HepG2 (cell line): Measurements from ENCODE around the gene IDS. TPM values are rescaled to one million over a fixed set of nuclear protein-coding genes. Genes with fewer than 3 reads are reported as not detected.
A peak's percentile ranks its signal among the peaks of the same experiment; 100 is the strongest.
"Not testable (repeated sequence)": the region's sequence is repeated elsewhere in the genome, so short reads cannot be mapped to it uniquely, and the experiment has no call there.

Source experiments
- ATAC-seq: fragments of 200-7000 bp; cut with Tn5 transposase; 3 replicates; pipeline ENCODE4 v1.9.1; 2020; ENCODE audit warnings: mild to moderate bottlenecking, moderate library complexity
- BruUV-seq: library from RNA; stranded (reverse); fragments of 400-500 nt; replicated peaks from 2 replicates; lab custom pipeline; 2021; lab: Mats Ljungman, UMichigan
- CTCF ChIA-PET: fragments of 300-600 bp; formaldehyde crosslinking; extraction: SDS; loops from one replicate; lab custom pipeline; 2021; ENCODE audit warnings: low total read pairs, inconsistent platforms, low intra/inter-chr PET ratio; lab: Yijun Ruan, JAX
- POLR2A ChIA-PET: fragments of 350-600 bp; sonication (Branson Sonifier 250); formaldehyde crosslinking; loops from one replicate; lab custom pipeline; 2020; ENCODE audit warnings: antibody characterized with exemption, inconsistent platforms; lab: Yijun Ruan, JAX
- DNase-seq: peaks from one replicate; pipeline ENCODE4 v3.0.0-alpha.2; 2015; ENCODE audit warnings: low spot score
- FAIRE-seq: peaks from 3 replicates; lab custom pipeline; 2011; peaks lifted over from hg19 to GRCh38; lab: Jason Lieb, UNC
- H2AFZ ChIP-seq: one replicate; pipeline ENCODE4 v1.6.1; 2011; ENCODE audit warnings: low read length, inconsistent platforms
- H3K27ac ChIP-seq: fragments of 300-600 bp; 3 replicates; pipeline ENCODE4 v1.8.0; 2011; ENCODE audit warnings: mixed run types, mild to moderate bottlenecking, mixed read lengths, low read length, inconsistent platforms; ENCODE audit not compliant: insufficient read depth; ENCODE audit errors: extremely low read length
- H3K27me3 ChIP-seq, 2 experiments: fragments of 200-600 bp in 1 of 2; 2 replicates in 1 of 2; 3 replicates in 1 of 2; pipeline versions ENCODE4 v1.6.0 to v1.8.0; 2011; ENCODE audit warnings: low read length in 2 of 2, mild to moderate bottlenecking in 2 of 2, moderate library complexity in 2 of 2, inconsistent platforms in 1 of 2; ENCODE audit not compliant: insufficient read depth in 2 of 2, control insufficient read depth in 1 of 2
- H3K36me3 ChIP-seq, 2 experiments: fragments of 200-600 bp in 1 of 2; replicated peaks in 1 of 2; 2 replicates in 1 of 2; 3 replicates in 1 of 2; pipeline versions ENCODE4 v1.5.1 to v1.8.0; 2011; ENCODE audit warnings: low read length in 2 of 2, inconsistent platforms in 1 of 2; ENCODE audit not compliant: insufficient read depth in 2 of 2, control insufficient read depth in 1 of 2
- H3K4me1 ChIP-seq: 2 replicates; pipeline ENCODE4 v1.5.1; 2012; ENCODE audit warnings: low read length, inconsistent platforms; ENCODE audit not compliant: insufficient read depth
- H3K4me2 ChIP-seq: 2 replicates; pipeline ENCODE4 v1.6.0; 2011; ENCODE audit warnings: low read depth, low read length, inconsistent platforms
- H3K4me3 ChIP-seq, 3 experiments: fragments of 200-600 bp in 1 of 3; sonication (generic), shearing (Covaris generic) in 1 of 3; replicated peaks in 1 of 3; 2 replicates each; pipeline ENCODE4 v1.5.1; 2011 to 2016; ENCODE audit warnings: low read length in 3 of 3, inconsistent platforms in 2 of 3, low read depth in 2 of 3, mild to moderate bottlenecking in 2 of 3, control low read depth in 1 of 3, mixed read lengths in 1 of 3; ENCODE audit not compliant: insufficient read depth in 1 of 3
- H3K79me2 ChIP-seq: one replicate; pipeline ENCODE4 v1.6.1; 2011; ENCODE audit warnings: low read length, inconsistent platforms; ENCODE audit not compliant: insufficient read depth
- H3K9ac ChIP-seq: 2 replicates; pipeline ENCODE4 v1.6.0; 2011; ENCODE audit warnings: mild to moderate bottlenecking, low read depth, low read length, inconsistent platforms; ENCODE audit not compliant: insufficient read depth
- H3K9me3 ChIP-seq: 2 replicates; pipeline ENCODE4 v1.5.1; 2012; ENCODE audit warnings: mild to moderate bottlenecking, low read length
- H4K20me1 ChIP-seq: 2 replicates; pipeline ENCODE4 v1.6.0; 2011; ENCODE audit warnings: inconsistent platforms, mild to moderate bottlenecking, low read length, moderate library complexity; ENCODE audit not compliant: insufficient read depth
- SSRP1 ChIP-seq: IDR thresholded peaks from 2 replicates; pipeline ENCODE4 v1.6.1; 2016; ENCODE audit warnings: control low read depth
- WGBS: methylation state at CpG from one replicate; pipeline ENCODE4 v1.1.6; 2017; ENCODE audit warnings: low lambda C conversion rate; 5-methylcytosine and 5-hydroxymethylcytosine counted together
- in situ Hi-C: cut with HindIII; loops from 2 replicates; pipeline ENCODE4 v1.10.0; 2017; ENCODE audit warnings: low pct_unique_long_range_greater_than_20kb; ENCODE audit not compliant: extremely low pct_ligation_motif_present
- intact Hi-C: fragments of 100-400 bp; cut with micrococcal nuclease; formaldehyde crosslinking; loops from one replicate; pipeline ENCODE4 v1.10.0; 2022; ENCODE audit not compliant: unreplicated experiment
- polyA plus RNA-seq, 8 experiments: library from polyadenylated mRNA; depleted of rRNA in 3 of 8; stranded (reverse) in 7 of 8; unstranded in 1 of 8; fragments of >200 nt; fragmentation: Illumina TruSeq in 4 of 8; extraction: Trizol in 4 of 8; gene quantifications; 2 replicates each; pipeline versions ENCODE4 v1.2.1 to v1.2.3, GENCODE V29; 2011 to 2016; ENCODE audit warnings: low read depth in 4 of 8, missing spikeins in 1 of 8, mixed read lengths in 1 of 8; ENCODE audit not compliant: insufficient read depth in 1 of 8
- total RNA-seq, 5 experiments: library from RNA; depleted of rRNA; stranded (reverse); fragments of >200 nt; fragmentation: Illumina TruSeq; extraction: Trizol; gene quantifications; 2 replicates each; pipeline ENCODE4 v1.2.3, GENCODE V29; 2016; ENCODE audit warnings: low read depth in 1 of 5
- TF ChIP-seq, protein P1 (sequence below): sonication (generic); formaldehyde crosslinking; IDR thresholded peaks from 2 replicates; pipeline ENCODE4 v1.4.0; 2020; ENCODE audit warnings: missing genetic modification reagents
- TF ChIP-seq, protein P2 (sequence below): sonication (generic); formaldehyde crosslinking; IDR thresholded peaks from 2 replicates; pipeline ENCODE4 v1.5.0; 2020; ENCODE audit warnings: missing genetic modification reagents

IDS gene
- total and polyA plus RNA-seq, 2 of the 13 experiments (the other 11 are each of a cell fraction or from before 2014, with no cell fraction given), result 2.2 to 11.9 TPM

DNA sequence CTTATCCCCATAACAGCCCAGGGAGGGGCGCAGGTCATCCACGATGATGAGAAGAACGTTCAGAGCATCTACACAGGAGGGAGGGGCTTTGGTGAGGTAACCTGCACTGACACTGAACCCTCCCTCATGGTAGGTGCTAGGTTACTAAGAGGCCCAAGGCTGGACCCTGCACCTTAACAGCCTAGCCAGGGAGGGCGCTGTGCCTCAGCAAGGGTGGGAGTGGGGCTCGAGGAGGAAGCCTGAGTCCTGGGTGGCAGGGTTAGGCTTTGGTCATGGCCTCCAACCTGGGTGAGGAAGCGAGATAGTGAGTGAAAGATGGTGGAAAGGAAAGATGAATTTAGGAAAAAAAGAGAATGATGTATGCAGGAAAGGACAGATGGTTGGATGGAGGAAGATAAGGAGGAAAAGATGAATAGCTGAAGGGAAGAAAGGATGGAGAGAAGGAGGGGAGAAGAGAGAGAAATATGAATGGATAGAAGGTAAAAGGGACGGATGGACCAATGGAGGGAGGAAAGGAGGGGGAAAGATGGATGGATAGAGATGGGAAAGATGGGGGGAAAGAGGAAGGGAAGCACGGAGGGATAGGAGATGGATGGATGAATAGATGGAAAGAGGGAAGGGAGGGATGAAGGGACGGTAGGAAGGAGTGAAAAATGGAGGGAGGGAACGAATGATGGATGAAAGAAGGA lies 736 bp downstream of the IDS start:
- in situ Hi-C loops (no loop called here), intact Hi-C loops (no loop called here)
- peaks cover 16% of the 10 kb centered on the region for H3K4me1 ChIP-seq
- H3K9me3 ChIP-seq, result no peaks in the 10 kb centered on the region
- no peaks in the 10 kb centered on the region for H3K79me2 ChIP-seq
- H3K4me2 ChIP-seq, result peak overlapping the region; percentile 78
- TF ChIP-seq, protein P1, sequence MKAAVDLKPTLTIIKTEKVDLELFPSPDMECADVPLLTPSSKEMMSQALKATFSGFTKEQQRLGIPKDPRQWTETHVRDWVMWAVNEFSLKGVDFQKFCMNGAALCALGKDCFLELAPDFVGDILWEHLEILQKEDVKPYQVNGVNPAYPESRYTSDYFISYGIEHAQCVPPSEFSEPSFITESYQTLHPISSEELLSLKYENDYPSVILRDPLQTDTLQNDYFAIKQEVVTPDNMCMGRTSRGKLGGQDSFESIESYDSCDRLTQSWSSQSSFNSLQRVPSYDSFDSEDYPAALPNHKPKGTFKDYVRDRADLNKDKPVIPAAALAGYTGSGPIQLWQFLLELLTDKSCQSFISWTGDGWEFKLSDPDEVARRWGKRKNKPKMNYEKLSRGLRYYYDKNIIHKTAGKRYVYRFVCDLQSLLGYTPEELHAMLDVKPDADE, result no peak
- TF ChIP-seq, protein P2, sequence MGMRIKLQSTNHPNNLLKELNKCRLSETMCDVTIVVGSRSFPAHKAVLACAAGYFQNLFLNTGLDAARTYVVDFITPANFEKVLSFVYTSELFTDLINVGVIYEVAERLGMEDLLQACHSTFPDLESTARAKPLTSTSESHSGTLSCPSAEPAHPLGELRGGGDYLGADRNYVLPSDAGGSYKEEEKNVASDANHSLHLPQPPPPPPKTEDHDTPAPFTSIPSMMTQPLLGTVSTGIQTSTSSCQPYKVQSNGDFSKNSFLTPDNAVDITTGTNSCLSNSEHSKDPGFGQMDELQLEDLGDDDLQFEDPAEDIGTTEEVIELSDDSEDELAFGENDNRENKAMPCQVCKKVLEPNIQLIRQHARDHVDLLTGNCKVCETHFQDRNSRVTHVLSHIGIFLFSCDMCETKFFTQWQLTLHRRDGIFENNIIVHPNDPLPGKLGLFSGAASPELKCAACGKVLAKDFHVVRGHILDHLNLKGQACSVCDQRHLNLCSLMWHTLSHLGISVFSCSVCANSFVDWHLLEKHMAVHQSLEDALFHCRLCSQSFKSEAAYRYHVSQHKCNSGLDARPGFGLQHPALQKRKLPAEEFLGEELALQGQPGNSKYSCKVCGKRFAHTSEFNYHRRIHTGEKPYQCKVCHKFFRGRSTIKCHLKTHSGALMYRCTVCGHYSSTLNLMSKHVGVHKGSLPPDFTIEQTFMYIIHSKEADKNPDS (CRISPR knock-in tag), result no peak
- TF ChIP-seq SSRP1 (CRISPR knock-in tag), result no peak
- FAIRE-seq, result no peak
- 70% methylated on average over 10 of the region's 10 CpGs for WGBS
- H3K36me3 ChIP-seq, result no peaks in the 10 kb centered on the region
- TSS peak; percentile 50 for BruUV-seq
- POLR2A ChIA-PET, result interaction anchor here (1.0 to 1.3 kb wide), 2 partner anchors 10 to 35 kb away, joined by 3 to 4 read pairs; no protein-coding TSS in a partner anchor
- peak overlapping the region in 2 of 3 experiments; percentile 61 to 71; a peak in 4 of 6 replicates for H3K4me3 ChIP-seq
- peak; percentile 36 for ATAC-seq
- no peak overlapping the region for H3K27ac ChIP-seq
- peak overlapping the region; percentile 69; the same call in 1 of the 2 replicates for H3K9ac ChIP-seq
- CTCF ChIA-PET, result no interaction called here
- no peak overlapping the region for H2AFZ ChIP-seq
- no peaks in the 10 kb centered on the region for H4K20me1 ChIP-seq
- H3K27me3 ChIP-seq, result no peaks in the 10 kb centered on the region
- DNase-seq, result no peak

DNA sequence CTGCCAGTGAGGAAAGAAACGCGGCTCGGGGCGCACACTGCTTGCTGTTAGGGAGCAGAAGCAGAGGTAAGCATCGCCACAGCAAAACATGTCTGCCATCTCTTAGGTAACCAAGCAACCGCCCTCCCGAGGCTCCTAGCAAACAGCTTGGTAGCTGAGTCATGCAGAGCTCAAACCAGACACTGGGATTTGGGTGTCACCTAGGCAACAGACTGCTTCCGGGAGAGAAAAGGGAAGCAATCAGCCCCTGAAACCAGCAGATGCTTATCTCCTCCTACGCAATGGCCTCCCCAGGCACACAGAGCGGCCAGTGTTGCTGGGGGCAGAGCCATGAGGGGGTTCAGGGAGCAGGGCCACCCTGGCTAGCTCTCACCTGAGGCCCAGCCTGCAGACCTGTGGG lies 1.7 kb downstream of the IDS start:
- H3K79me2 ChIP-seq, H3K4me2 ChIP-seq, in situ Hi-C loops, H2AFZ ChIP-seq, H3K27ac ChIP-seq, CTCF ChIA-PET, H3K4me3 ChIP-seq, FAIRE-seq, H3K9ac ChIP-seq, H3K27me3 ChIP-seq, H3K9me3 ChIP-seq, H4K20me1 ChIP-seq, intact Hi-C loops, H3K36me3 ChIP-seq, BruUV-seq, DNase-seq, POLR2A ChIA-PET: not testable (repeated sequence)
- peaks cover 16% of the 10 kb centered on the region for H3K4me1 ChIP-seq
- no CpG with 5 or more reads among the region's 10 CpGs for WGBS
- ATAC-seq, result peak; percentile 12; the same call in 1 of the 3 replicates

DNA sequence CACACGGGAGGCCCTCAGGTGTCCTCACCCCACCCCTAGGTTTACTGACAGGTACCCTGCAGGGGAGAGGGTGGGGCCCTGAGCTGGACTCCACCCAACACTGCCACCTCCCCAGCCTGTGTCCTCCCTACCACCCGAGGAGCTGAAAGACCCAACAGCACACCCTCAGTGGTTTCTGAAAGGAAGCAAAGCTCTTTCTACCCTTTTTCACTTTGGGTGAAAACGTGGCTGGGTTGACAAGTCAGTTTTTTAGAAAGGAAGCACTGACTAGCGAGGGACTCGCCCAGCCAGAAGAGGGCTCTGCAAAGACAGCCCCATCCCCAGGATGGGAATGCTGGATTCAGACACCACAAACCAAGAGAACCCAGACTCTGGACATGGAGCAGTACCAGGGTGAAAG lies 2.2 kb downstream of the IDS start:
- CTCF ChIA-PET, H3K27me3 ChIP-seq, intact Hi-C loops, POLR2A ChIA-PET, H3K27ac ChIP-seq, H3K79me2 ChIP-seq, H3K9ac ChIP-seq, ATAC-seq, in situ Hi-C loops, H3K36me3 ChIP-seq, H2AFZ ChIP-seq, H3K9me3 ChIP-seq, H3K4me3 ChIP-seq, DNase-seq, H3K4me2 ChIP-seq, H4K20me1 ChIP-seq, BruUV-seq: not testable (repeated sequence)
- H3K4me1 ChIP-seq, result peaks cover 16% of the 10 kb centered on the region
- peak; percentile 4 for FAIRE-seq
- no CpG with 5 or more reads among the region's 5 CpGs for WGBS
